HG02884 (cell line): ENCODE measurements around the gene MARVELD3.

Experiments used
- ATAC-seq: cut with Tn5 transposase; IDR thresholded peaks from one replicate; pipeline ENCODE4 v1.9.1; 2021; ENCODE audit warnings: mild to moderate bottlenecking, moderate library complexity; ENCODE audit not compliant: unreplicated experiment

The MARVELD3 gene

DNA sequence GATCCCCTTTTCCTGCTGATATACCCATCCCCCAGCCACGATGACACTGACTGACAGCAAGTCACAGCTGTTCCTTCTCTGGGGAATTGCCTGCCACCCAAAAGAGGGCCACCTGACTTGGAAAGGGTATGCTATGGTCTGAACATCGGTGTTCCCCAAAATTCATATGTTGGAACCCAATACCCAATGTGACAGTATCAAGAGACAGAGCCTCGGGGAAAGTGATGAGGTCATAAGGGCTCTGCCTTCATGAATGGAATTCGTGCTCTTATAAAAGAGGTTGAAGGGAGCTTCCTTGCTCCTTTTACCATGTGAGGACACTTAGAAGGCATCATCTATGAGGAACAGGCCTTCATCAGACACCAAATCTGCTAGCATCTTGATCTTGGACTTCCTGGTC lies 7.6 kb upstream of the MARVELD3 start:
- ATAC-seq, result no peak

- no peak for ATAC-seq
Measured at GRCh38 chr16:71622088-71622487, 3.9 kb upstream of the MARVELD3 start.

DNA sequence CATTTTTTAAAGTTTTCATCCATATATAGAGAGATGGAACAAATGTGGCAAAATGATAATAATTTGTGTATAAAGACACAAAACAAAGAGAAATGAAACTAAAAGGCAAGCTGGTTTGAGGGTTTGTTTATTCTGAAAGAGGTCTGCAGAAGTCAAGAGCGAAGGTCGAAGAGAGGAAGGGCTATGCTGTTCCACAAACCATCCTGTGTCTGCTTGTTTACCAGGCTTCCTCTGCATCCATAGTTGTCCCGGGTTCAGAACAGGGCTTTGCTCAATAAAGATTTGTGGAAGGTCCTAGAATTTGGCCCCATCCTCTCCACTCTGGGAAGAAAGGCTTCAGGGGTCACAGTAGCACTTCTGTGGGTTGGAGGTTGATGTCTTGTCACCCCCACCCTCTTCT lies 2.4 kb upstream of the MARVELD3 start:
- ATAC-seq, result no peak

GRCh38 chr16:71625113-71625850 lies 702 bp upstream of the MARVELD3 start:
- ATAC-seq, result no peak

DNA sequence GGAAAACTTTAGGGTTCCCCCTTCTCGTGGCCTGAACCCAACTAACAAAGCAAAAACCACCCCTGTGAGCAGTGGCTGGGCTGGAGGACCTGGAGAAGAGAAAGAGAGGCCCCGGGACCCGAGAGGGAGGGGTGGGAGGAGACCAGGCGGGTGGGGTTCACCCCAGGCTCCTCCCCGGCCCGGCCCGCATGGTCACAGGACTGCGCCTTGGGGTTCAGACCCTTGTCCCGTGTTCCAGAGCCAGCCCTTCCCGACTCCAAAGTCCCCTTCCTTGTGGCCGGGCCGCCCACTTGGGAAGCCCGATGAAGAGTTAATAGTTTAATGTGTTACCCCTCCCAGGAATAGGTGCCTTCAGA lies 852 bp downstream of the MARVELD3 start:
- ATAC-seq, result no peak

- ATAC-seq, result no peak
Measured at GRCh38 chr16:71627731-71628181, 1.8 kb downstream of the MARVELD3 start.

DNA sequence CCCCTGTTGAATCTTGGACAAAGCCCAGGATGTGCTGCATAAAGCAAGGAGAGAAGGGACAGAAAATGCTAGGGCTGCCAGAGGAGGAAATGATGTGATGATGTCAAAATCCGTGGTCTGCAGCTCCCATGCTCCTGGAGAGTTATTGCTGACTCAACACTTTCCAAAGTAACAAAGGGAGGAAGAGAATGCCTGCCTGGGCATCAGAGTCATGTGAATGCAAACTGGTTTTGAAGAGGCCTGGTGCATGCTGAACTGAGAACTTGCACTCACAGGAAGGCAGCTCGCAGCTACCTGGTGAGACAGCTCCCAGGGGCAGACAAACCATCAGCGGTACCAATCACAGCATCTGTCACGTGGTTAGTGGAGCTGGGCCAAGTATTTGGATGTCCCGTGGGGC lies 2.8 kb downstream of the MARVELD3 start:
- no peak for ATAC-seq

- no peak for ATAC-seq
Measured at GRCh38 chr16:71629278-71630016, 3.5 kb downstream of the MARVELD3 start.

- ATAC-seq, result no peak
Measured at GRCh38 chr16:71630808-71631207, 4.8 kb downstream of the MARVELD3 start.

GRCh38 chr16:71631776-71632175 lies 5.8 kb downstream of the MARVELD3 start:
- no peak for ATAC-seq

DNA sequence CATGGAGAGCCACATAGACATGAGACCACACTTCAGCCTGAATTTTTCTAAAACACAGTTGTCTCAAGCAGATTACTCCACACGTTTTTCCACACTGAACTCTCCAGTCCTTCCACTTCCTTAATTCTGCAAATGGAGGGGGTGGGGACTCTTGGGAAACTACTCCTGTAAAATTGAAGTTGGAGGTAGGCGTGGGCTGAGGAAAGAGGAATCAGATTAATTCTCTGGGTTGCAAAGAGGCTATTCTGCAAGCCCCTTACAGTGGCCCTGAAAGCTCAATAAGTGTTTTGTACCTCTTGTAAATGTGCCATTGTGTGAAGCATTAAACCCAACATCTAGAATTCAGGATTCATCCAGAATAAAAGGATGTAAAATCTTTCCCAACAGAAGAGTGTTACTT lies 9.6 kb downstream of the MARVELD3 start:
- ATAC-seq, result no peak

- ATAC-seq, result no peak
Measured at GRCh38 chr16:71637398-71637797, 11.4 kb downstream of the MARVELD3 start.

- no peak for ATAC-seq
Measured at GRCh38 chr16:71645450-71645849, 19.5 kb downstream of the MARVELD3 start.

DNA sequence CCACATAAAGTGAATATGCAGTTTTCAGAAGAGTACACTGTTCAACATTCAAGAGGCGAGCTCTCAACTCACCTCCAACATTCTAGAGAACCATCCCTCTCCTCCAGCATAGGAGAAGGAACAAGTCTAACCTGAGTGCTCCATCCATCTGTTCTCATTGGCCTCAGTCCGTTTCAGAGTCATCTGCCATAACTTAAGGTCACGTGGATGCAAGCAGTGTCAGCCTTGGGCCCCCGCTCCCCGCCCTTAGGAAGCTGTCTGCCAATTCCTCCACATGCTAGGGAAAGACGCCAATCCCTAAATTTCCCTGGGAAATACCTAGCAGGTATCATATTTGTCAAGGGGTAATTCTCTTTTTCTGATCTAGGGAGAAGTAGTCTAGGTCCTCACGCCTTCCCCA lies 21.4 kb downstream of the MARVELD3 start:
- no peak for ATAC-seq

GRCh38 chr16:71648162-71648561 lies 22.2 kb downstream of the MARVELD3 start:
- ATAC-seq, result no peak

DNA sequence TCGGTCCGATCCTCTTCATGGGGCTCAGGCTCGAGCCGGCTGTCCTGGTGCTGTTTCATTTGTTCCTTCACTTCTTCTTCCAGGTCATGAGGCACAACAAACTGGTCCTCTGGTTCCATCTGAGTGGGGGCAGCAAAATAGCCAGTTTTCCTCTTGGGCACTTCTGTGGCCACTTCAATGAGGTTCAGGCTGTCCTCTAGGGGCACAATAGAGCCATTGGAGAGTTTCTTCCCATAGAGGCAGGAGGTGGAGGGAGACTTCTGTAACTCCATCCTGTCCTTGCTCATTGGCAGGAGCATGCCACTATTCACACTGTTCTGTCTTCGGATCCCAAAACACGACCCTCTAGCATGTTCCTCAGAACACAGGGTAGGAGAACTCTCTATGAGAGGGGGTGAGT lies 22.9 kb downstream of the MARVELD3 start:
- no peak for ATAC-seq

GRCh38 chr16:71649704-71650103 lies 23.7 kb downstream of the MARVELD3 start:
- ATAC-seq, result no peak

- ATAC-seq, result no peak
Measured at GRCh38 chr16:71658771-71659170, 32.8 kb downstream of the MARVELD3 start.

DNA sequence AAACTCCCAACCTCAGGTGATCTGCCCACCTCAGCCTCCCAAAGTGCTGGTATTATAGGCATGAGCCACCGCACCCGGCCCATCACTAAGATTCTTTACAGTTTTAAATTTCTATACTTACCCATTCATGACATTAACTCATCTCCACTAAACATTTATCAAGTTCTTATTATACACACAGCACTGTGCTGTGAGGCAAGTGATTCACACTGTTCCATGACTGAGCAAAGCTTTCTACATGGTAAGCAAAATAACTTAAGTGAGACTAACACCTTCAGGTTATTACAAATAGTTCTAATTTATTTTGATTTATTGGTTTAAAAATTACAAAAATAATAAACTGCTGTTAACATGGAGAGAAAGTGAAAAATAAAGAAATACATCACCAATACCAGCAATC lies 33.5 kb downstream of the MARVELD3 start:
- no peak for ATAC-seq

GRCh38 chr16:71666264-71666663 lies 40.3 kb downstream of the MARVELD3 start:
- ATAC-seq, result no peak

DNA sequence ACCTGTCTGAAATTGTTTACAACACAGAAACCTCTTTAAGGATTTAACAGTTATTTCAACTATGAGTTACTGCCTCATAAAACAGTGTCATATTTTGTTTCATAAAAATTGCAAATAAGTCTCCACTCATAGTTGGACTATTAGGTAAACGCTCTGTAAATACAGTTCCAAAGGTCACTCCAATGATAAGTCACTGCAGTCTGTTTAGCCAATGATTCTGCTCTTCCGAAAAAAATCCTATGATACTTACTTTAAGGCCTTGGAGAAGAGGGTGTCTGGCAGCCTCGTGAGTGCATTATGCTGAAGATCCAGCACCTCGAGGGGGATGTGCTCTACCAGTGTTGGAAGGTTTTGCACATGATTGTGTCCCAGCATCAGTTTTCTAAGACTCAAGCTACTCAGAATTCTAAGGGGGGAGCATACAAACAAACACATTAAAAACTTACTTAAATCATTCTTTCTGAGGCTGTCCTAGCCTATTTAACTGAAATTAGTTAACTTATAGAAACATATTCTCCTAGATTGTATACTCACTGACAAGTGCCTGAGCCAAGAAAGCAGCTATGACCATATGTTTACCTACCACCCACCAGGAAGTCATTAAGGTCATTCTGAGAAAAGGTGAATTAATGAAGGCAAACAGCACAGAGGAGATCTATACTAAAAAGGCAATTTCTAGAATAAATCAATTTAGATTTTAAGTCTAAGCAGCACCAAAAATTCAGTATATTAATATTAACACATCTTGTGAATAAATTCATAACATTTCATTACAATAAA lies 41.1 kb downstream of the MARVELD3 start:
- ATAC-seq, result no peak
